Heart left ventricle (tissue), 16 donors: ENCODE measurements around the gene CALM1. TPM values are rescaled to one million over a fixed set of nuclear protein-coding genes. Genes with fewer than 3 reads are reported as not detected.

Experiments
- ATAC-seq, 4 donors: fragments of 200-7000 bp; cut with Tn5 transposase; one replicate each; pipeline ENCODE4 v1.9.1; 2020 to 2022; ENCODE audit warnings: moderate library complexity in 4 of 4, mild to moderate bottlenecking in 3 of 4, moderate number of reproducible peaks in 1 of 4
- DNase-seq, 5 donors: peaks; one replicate each; pipeline ENCODE4 v3.0.0-alpha.2; 2020
- H3K27ac ChIP-seq, 12 donors: fragments of 200-600 bp; sonication (generic) in 4 of 12; one replicate each; pipeline versions ENCODE4 v1.5.0 to v1.8.0; 2016 to 2022; ENCODE audit warnings: mild to moderate bottlenecking in 2 of 12
- H3K27me3 ChIP-seq, 9 donors: fragments of 200-600 bp; sonication (generic) in 2 of 9; one replicate each; pipeline versions ENCODE4 v1.5.1 to v1.8.0; 2016 to 2022; ENCODE audit warnings: mild to moderate bottlenecking in 3 of 9
- H3K36me3 ChIP-seq, 9 donors: fragments of 200-600 bp; sonication (generic) in 2 of 9; one replicate each; pipeline versions ENCODE4 v1.5.0 to v1.8.0; 2018 to 2022; ENCODE audit warnings: mild to moderate bottlenecking in 2 of 9
- H3K4me1 ChIP-seq, 12 donors: fragments of 200-600 bp; sonication (generic) in 4 of 12; one replicate each; pipeline versions ENCODE4 v1.5.0 to v1.8.0; 2016 to 2022; ENCODE audit warnings: mild to moderate bottlenecking in 3 of 12
- H3K4me3 ChIP-seq, 12 donors: fragments of 200-600 bp; sonication (generic) in 4 of 12; one replicate each; pipeline versions ENCODE4 v1.5.0 to v1.8.0; 2017 to 2022; ENCODE audit warnings: mild to moderate bottlenecking in 9 of 12, moderate library complexity in 4 of 12
- H3K9me3 ChIP-seq, 12 donors: fragments of 200-600 bp; sonication (generic) in 4 of 12; one replicate each; pipeline versions ENCODE4 v1.5.0 to v1.8.0; 2016 to 2022; ENCODE audit warnings: mild to moderate bottlenecking in 1 of 12
- POLR2A ChIP-seq, 2 donors: fragments of 450-650 bp; IDR thresholded peaks; one replicate each; pipeline ENCODE4 v1.6.1; 2017; ENCODE audit warnings: antibody characterized with exemption in 2 of 2, mild to moderate bottlenecking in 2 of 2, moderate library complexity in 2 of 2
- WGBS, 4 donors: extraction: QIAGEN DNeasy Blood & Tissue Kit in 2 of 4; methylation state at CpG; one replicate each; pipeline versions ENCODE4 v1.1.5 to v1.1.7; 2013 to 2018; 5-methylcytosine and 5-hydroxymethylcytosine counted together
- intact Hi-C, 10 donors: fragments of 100-400 bp; cut with DNase I; formaldehyde crosslinking; loops; one replicate each; pipeline versions ENCODE4 v1.11.1 to v1.14.2; 2022
- polyA plus RNA-seq, 2 donors: library from polyadenylated mRNA; stranded (reverse); fragments of 200-250 nt; gene quantifications; one replicate each; pipeline ENCODE4 v1.2.3, GENCODE V29; 2013
- total RNA-seq, 9 donors: library from RNA; depleted of rRNA in 2 of 9; stranded (reverse); fragments of >200 nt in 2 of 9; fragmentation: NEBNext Ultra II Directional in 3 of 9; extraction: Animal tissue kit (Norgen Biotek cat#: 25700) in 3 of 9; gene quantifications; one replicate each; pipeline versions ENCODE4 v1.1.0 to v1.2.4, GENCODE V29; 2016 to 2023
- TF ChIP-seq, protein P1 (sequence below), 12 donors: fragments of 200-600 bp; sonication (generic) in 4 of 12; IDR thresholded peaks; one replicate each; pipeline versions ENCODE4 v1.5.0 to v1.8.0; 2018 to 2022; ENCODE audit warnings: antibody characterized with exemption in 12 of 12, mild to moderate bottlenecking in 5 of 12
- donor health status: ischemic (EF 13 %, LVEDD 7.1; RV severe dilation, severe dysfunction).
- donor health status: healthy with polysubstance abuse.
- donor health status: DM: no; HTN: yes; CAD: no.
- donor health status: DM: no; HTN: no; CAD: no.
- donor health status: ischemic (EF 25% LVEDD 6.9; RV normal size, moderate dysfunction).
- donor health status: ischemic (EF 25% LVEDD 5.7; RV mildly dilated, moderate dysfunction).
- donor health status: healthy.
- donor health status: DM: yes; HTN: yes; CAD: no.
- donor health status: ischemic (EF 35%, LVEDD 5.7; RV mildly dilated, moderate dysfunction).
- donor health status: nonischemic (EF 11% LVEDD 7.7; RV severe dilation, severe dysfunction).
- donor health status: DM: yes; HTN: yes; CAD: no.
- donor health status: PGD.
- donor health status: ischemic (EF 29% LVEDD 5.4; RV normal size, mild dysfunction).
- donor health status: nonischemic (EF 23%, LVEDD 6.1; RV moderate dilation, normal function).

CALM1 gene
- total and polyA plus RNA-seq, 11 donors = 307 to 784 (median 440) TPM

DNA sequence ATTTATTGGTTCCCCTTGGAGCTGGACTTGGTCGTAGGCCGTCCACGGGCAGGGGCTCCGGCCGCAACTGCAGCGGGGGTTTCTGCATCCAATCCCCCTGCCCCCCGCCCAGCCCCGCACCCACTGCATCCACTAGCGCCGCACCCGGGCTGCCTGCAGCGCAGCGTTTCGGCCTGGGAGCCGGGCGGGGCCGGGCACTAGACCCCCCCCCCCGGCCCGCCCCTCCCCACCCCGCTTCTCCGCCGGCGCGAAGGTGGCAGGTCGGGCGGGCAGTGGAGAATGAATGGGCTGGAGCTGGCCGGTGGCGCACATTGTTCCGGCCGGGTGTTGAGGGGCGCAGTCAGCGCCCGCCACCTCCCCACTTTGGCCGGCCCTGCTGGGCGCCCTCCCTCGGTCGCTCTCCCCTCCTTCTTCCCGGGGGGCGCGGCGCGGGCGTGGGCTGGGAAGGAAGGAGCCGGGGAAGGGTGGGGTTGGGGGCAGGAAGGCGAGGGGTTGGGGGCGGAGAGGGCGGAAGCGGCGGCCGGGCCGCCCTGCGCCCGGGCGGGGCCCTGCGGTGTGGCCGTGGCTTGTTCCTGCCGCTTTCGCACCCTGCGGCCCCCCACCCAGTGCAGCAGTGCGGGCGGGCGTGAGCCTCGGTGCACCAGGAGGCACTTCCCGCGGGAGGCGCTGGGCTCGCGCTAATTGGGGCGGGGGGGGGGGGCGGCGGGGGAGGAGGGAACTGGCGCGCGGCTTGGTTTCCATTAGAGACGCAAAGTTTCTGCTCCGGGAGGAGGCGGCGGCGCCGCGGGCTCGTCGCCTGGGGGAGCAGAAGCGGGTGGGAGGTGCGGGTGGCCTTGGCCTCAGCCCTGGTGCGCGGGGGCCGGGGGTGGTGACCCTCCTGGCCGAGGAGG lies 841 bp downstream of the CALM1 start:
- Histone ChIP-seq H3K9me3 (no peaks in the 10 kb centered on the region), H3K27ac (peak overlapping the region; percentile 81 to 97 (median 93)), H3K27me3 (no peaks in the 10 kb centered on the region), H3K36me3 (peaks cover 0 to 29% (median 26%) of the 10 kb centered on the region in 9 donors), H3K4me1 (peaks cover 15 to 49% (median 42%) of the 10 kb centered on the region in 12 donors), H3K4me3 (peak overlapping the region; percentile 68 to 100 (median 98))
- peak; percentile 71 to 87 (median 86) for DNase-seq
- peak; percentile 26 to 66 (median 62) for ATAC-seq
- TF ChIP-seq, protein P1, sequence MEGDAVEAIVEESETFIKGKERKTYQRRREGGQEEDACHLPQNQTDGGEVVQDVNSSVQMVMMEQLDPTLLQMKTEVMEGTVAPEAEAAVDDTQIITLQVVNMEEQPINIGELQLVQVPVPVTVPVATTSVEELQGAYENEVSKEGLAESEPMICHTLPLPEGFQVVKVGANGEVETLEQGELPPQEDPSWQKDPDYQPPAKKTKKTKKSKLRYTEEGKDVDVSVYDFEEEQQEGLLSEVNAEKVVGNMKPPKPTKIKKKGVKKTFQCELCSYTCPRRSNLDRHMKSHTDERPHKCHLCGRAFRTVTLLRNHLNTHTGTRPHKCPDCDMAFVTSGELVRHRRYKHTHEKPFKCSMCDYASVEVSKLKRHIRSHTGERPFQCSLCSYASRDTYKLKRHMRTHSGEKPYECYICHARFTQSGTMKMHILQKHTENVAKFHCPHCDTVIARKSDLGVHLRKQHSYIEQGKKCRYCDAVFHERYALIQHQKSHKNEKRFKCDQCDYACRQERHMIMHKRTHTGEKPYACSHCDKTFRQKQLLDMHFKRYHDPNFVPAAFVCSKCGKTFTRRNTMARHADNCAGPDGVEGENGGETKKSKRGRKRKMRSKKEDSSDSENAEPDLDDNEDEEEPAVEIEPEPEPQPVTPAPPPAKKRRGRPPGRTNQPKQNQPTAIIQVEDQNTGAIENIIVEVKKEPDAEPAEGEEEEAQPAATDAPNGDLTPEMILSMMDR (IDR thresholded peaks at IDR 0.05) = peak in 1 of 12 donors; percentile 7
- TF ChIP-seq POLR2A (IDR thresholded peaks at IDR 0.05) = no peak
- intact Hi-C loops = loop anchor here (1.0 to 10.0 kb wide), 16 partner anchors 14 to 665 kb away; partner anchors contain the start of genes NRDE2 (in 4 of the 10) and RPS6KA5 (in 1 of the 10)
- 0 to 1% (median 1%) methylated on average over 12 to 88 of the region's 89 CpGs for WGBS, 4 donors

DNA sequence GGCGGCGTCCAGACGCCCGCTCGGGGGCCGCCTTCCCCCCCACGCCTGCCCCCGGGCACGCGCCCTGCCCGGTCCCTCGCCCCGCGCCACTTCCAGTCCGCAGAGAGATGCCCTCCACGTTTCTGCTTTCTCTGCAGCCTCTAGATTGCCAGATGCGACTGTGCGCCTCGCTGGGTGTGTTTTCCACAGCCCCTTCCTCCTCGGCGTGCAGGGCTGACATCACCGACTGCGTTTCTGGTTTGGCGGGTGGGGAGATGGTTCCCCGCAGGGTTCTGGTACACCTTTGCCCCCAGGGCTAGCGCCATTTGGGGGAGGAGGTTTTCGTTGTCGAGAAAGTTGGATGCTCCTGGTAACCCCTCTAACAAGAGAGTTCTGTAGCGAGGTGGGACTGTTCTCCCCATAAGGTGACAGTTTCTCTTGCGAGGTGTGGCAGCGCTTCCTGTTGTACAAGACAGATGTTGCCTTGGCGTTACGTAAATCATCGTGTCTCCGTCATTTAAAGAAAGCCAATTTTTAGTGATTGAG lies 1.5 kb downstream of the CALM1 start:
- H3K36me3 ChIP-seq = peaks cover 0 to 36% (median 33%) of the 10 kb centered on the region in 9 donors
- no peaks in the 10 kb centered on the region for H3K9me3 ChIP-seq
- WGBS, 4 donors = 2 to 4% (median 2%) methylated on average over 19 to 35 of the region's 35 CpGs
- H3K4me3 ChIP-seq = peak overlapping the region; percentile 68 to 100 (median 98)
- peak in 2 of 4 donors; percentile 7 for ATAC-seq
- peaks cover 20 to 56% (median 49%) of the 10 kb centered on the region in 12 donors for H3K4me1 ChIP-seq
- H3K27me3 ChIP-seq = no peaks in the 10 kb centered on the region
- TF ChIP-seq, protein P1 (IDR thresholded peaks at IDR 0.05) = peak in 1 of 12 donors; percentile 6
- no peak for TF ChIP-seq POLR2A (IDR thresholded peaks at IDR 0.05)
- DNase-seq = peak; percentile 45 to 76 (median 57)
- intact Hi-C loops = loop anchor here (2.0 to 10.0 kb wide), 13 partner anchors 66 to 664 kb away; partner anchors contain the start of genes NRDE2 (in 4 of the 10) and RPS6KA5 (in 1 of the 10)
- H3K27ac ChIP-seq = peak overlapping the region; percentile 81 to 97 (median 93)

DNA sequence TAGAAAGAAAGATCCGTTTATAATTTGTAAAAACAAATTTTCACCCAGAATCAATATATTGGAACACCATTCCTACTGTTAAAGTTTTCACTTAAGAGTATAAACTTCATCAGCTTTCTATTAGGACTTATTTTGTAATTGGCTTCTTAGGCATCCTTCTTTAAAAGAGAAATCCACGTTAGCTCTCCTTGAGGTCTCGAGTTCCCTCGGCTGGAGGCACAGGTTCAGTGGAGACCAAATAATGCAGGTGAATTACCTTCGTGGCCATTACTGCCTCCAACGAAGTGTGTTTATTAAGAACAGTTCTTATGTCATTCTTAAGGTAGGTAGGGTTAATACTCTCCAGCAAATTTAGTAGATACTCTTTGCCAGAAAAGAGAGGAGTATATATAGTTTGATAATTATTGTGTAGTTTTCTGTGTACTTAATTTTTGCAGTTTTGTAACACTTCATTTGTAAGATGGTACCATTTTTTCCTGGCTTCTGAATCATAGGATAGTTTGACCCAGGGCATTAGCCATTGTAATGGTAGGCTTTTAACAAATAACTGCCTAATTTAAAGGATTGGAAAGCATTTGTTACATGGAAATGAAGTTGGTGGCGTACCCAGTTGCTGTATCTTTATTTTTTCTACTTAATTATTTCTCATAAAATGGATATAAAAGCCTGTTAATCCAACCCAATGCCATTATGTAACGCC lies 2.2 kb downstream of the CALM1 start:
- ATAC-seq (no peak), DNase-seq (no peak)
- H3K36me3 ChIP-seq = peaks cover 0 to 42% (median 40%) of the 10 kb centered on the region in 9 donors
- WGBS, 4 donors = 15 to 28% (median 19%) methylated on average over 8 of the region's 8 CpGs
- no peaks in the 10 kb centered on the region for H3K27me3 ChIP-seq
- no peaks in the 10 kb centered on the region for H3K9me3 ChIP-seq
- peaks cover 20 to 62% (median 49%) of the 10 kb centered on the region in 12 donors for H3K4me1 ChIP-seq
- H3K27ac ChIP-seq = peak overlapping the region in 10 of 12 donors; percentile 81 to 96 (median 93)
- TF ChIP-seq POLR2A (IDR thresholded peaks at IDR 0.05) = no peak
- TF ChIP-seq, protein P1 (IDR thresholded peaks at IDR 0.05) = no peak
- intact Hi-C loops = loop anchor here (1.0 to 10.0 kb wide), 15 partner anchors 67 to 663 kb away; partner anchors contain the start of genes NRDE2 (in 4 of the 10) and RPS6KA5 (in 1 of the 10)
- peak overlapping the region; percentile 68 to 100 (median 98) for H3K4me3 ChIP-seq
